HEK293T (cell line): Measurements from ENCODE around the gene SYF2.
"Not testable (repeated sequence)": the region's sequence is repeated elsewhere in the genome, so short reads cannot be mapped to it uniquely, and the experiment has no call there.

Experiments
- CTCF ChIA-PET: fragments of 350-600 bp; formaldehyde crosslinking; extraction: SDS; loops from one replicate; lab custom pipeline; 2021; ENCODE audit warnings: antibody characterized with exemption, inconsistent platforms; lab: Yijun Ruan, JAX
- POLR2A ChIA-PET: fragments of 350-600 bp; formaldehyde crosslinking; extraction: SDS; loops from one replicate; lab custom pipeline; 2020; ENCODE audit warnings: antibody characterized with exemption, inconsistent platforms; lab: Yijun Ruan, JAX
- DNase-seq: peaks from one replicate; pipeline ENCODE4 v3.0.0; 2012; ENCODE audit warnings: mixed read lengths; ENCODE audit errors: extremely low spot score
- ARNT ChIP-seq: fragments of 450-650 bp; IDR thresholded peaks from 2 replicates; pipeline ENCODE4 v1.6.1; 2017; ENCODE audit warnings: mild to moderate bottlenecking
- ELF4 ChIP-seq: fragments of 450-650 bp; IDR thresholded peaks from 2 replicates; pipeline ENCODE4 v1.6.1; 2017; ENCODE audit warnings: antibody characterized with exemption
- FOXK2 ChIP-seq: fragments of 450-650 bp; IDR thresholded peaks from 2 replicates; pipeline ENCODE4 v1.6.1; 2016; ENCODE audit warnings: mild to moderate bottlenecking
- ZNF384 ChIP-seq: fragments of 450-650 bp; IDR thresholded peaks from 2 replicates; pipeline ENCODE4 v1.6.1; 2016
- TF ChIP-seq, protein P1 (sequence below): fragments of 450-650 bp; IDR thresholded peaks from 2 replicates; pipeline ENCODE4 v1.6.1; 2016

SYF2 gene

DNA sequence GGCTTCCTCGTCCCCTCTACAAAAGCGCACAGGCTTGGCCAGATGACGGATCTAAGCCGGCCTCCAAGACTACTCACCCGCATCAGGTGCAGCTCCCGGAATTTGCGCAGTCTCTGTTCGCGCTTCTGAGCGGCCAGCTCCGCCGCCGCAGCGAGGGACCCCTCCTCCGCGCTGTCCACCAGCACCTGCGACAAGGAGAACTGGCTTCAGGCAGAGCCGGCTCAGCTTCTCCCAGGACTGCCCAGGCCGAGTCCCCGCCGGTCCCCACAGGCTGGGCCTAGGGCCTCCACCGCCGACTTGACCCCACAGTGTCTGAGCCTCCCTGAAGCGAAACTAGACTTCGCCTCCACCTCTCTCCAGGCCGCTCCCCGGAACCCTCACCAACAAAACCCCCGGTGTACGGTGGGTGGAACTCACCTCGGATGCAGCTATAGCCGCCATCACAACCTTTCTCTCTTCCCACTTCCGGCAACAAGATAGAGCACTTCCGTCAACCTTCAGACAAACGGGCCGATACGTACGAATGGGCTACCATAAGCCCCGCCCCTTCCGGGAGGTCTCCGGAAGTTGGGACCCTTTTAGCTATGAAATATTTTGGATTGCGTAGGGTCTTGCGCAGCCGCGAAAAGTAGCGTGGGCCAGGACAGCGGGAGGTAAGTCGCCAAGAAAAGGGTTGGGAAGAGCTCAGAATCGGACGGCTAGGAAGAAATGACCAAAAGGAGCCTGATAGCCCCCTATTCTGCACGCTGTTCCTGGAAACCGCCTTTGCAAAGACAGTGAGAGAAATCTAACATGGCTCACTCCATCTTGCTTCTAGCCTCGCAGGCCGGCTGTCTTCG lies at the start of gene SYF2:
Gene SYF2 (minus strand): TSS at position 476 of the 839 bp plus-strand sequence. CDS start 35 bp downstream, at position 441.
- peak; percentile 95 for DNase-seq
- ChIA-PET CTCF (interaction anchor here (0.7 kb wide), 1 partner anchor 605 kb away, joined by 3 read pairs; no protein-coding TSS in a partner anchor), POLR2A (interaction anchor here (0.6 to 2.8 kb wide), 34 partner anchors 8 to 578 kb away, joined by 3 to 45 read pairs (median 4); partner anchors contain the start of genes CLIC4 and RSRP1)
- TF ChIP-seq FOXK2 (peak; percentile 99), ARNT (no peak), ZNF384 (no peak), ELF4 (peak; percentile 98)
- TF ChIP-seq, protein P1, sequence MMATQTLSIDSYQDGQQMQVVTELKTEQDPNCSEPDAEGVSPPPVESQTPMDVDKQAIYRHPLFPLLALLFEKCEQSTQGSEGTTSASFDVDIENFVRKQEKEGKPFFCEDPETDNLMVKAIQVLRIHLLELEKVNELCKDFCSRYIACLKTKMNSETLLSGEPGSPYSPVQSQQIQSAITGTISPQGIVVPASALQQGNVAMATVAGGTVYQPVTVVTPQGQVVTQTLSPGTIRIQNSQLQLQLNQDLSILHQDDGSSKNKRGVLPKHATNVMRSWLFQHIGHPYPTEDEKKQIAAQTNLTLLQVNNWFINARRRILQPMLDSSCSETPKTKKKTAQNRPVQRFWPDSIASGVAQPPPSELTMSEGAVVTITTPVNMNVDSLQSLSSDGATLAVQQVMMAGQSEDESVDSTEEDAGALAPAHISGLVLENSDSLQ, result peak; percentile 60

DNA sequence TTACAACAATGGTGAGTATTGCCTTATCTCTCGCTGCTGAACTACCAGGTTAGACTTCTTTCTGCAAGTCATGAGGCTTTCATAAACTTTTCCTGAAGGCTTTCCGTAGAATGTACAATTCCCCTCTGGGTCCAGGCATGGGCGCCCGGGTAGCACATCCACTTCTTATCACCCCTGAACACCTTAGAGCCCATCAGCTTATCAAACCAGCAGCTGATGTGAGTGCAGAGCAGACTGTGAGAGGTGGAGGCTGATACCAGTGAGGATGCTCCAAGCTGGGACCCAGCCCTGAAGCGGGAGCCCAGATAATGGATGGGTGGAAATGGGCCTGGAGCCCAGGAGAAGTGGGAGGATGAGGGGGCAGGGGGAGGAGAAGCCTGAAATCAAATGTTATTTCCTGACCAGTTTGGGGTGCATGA lies 47.4 kb upstream of the SYF2 start:
- CTCF ChIA-PET, DNase-seq, POLR2A ChIA-PET: not testable (repeated sequence)

DNA sequence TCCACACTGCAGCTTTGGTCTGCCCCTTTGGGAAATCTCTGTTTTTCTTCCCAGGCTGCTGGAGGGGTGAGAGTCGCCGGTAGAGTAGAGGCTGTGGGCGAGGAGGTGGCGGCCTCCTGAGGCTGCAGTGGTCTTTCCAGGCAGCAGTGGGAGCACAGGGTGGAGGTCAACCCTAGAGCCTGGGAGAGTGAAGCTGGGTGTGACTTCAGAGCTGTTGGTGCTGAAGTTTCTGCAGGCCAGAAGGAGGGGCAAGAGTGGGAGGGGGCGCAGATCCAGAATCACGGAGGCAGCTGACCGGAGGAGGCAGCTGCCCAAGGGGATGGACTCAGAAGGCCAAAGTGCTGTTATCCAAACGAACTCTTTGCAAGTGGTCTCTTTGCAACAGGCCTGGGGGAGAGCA lies 46.5 kb upstream of the SYF2 start:
- DNase-seq, POLR2A ChIA-PET, CTCF ChIA-PET: not testable (repeated sequence)

DNA sequence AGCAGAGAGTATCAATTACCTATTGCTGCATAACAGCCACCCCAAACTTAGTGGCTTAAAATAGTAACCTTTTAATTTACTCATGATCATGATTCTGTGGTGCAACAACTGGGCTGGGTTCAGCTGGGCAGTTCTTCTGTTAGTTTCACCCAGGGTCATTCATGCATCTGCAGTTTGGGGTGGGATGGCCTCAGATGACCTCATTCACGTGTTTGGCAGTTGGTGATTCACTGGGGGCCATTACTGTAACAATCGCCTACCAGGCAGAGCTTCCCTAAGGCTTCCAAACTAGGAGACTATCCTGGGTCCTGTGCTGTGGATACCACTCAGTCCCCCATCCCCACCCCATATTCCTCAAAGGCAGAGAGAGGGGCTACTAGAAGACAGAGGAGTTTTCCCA lies 46.1 kb upstream of the SYF2 start:
- POLR2A ChIA-PET, DNase-seq, CTCF ChIA-PET: not testable (repeated sequence)

DNA sequence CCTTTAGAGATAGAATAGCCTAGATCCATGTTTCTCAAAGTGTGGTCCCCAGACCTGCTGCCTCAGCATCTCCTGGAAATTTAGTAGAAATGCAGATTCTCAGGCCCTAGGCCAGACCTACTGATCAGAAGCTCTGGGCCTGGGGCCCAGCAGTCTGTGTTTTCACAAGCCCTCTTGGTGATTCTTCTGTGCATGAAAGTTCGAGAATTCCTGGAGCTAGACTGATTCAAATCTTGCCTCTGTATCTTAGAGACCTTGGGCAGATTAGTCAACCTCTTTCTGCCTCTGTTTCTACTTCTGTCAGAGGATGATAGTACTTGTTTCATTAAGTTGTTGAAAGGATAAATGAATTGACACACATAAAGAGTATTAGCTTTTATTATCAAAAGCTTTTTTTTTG lies 45.0 kb upstream of the SYF2 start:
- CTCF ChIA-PET, DNase-seq, POLR2A ChIA-PET: not testable (repeated sequence)

GRCh38 chr1:25275648-25276047 lies 43.3 kb upstream of the SYF2 start:
- CTCF ChIA-PET, DNase-seq, POLR2A ChIA-PET: not testable (repeated sequence)

DNA sequence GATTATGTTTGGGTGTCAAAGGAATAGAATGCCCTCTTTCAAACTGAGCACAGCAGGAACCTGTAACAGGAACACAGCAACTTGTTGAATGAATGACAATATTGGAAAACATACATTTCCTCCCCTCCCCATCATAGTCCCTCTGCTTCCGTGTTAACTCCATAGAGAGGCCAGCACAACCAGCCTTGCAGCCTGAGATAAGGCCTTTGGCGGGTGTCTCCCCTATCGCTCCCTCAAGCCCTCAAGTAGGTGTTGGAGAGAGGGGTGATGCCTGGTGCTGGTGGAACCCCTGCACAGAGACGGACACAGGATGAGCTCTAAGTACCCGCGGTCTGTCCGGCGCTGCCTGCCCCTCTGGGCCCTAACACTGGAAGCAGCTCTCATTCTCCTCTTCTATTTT lies 39.9 kb upstream of the SYF2 start, which contains the start of gene RHD:
Gene RHD (plus strand): TSS at position 272 of the 400 bp plus-strand sequence. CDS start 39 bp downstream, at position 311.
- CTCF ChIA-PET, DNase-seq, POLR2A ChIA-PET: not testable (repeated sequence)

DNA sequence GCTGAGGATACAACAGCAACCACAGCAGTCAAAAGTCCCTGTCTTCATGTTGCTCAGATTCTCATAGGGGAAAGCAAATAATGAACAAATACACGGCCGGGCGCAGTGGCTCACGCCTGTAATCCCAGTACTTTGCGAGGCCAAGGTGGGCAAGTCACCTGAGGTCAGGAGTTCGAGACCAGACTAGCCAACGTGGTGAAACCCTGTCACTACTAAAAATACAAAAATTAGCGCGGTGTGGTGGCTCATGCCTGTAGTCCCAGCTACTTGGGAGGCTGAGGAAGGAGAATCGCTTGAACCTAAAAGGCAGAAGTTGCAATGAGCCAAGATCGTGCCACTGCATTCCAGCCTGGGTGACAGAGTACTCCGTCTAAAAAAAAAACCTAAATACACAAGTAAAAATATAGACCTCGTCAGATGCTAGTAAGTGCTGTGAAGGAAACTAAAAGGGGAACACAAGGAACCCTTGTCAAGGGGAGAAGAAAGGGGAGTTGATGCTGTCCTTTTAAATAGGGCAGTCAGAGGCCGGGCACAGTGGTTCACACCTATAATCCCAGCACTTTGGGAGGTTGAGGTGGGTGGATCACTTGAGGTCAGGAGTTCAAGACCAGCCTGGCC lies 36.0 kb upstream of the SYF2 start:
- CTCF ChIA-PET, DNase-seq, POLR2A ChIA-PET: not testable (repeated sequence)

- DNase-seq, CTCF ChIA-PET, POLR2A ChIA-PET: not testable (repeated sequence)
Measured at GRCh38 chr1:25267288-25268142, 35.2 kb upstream of the SYF2 start.

DNA sequence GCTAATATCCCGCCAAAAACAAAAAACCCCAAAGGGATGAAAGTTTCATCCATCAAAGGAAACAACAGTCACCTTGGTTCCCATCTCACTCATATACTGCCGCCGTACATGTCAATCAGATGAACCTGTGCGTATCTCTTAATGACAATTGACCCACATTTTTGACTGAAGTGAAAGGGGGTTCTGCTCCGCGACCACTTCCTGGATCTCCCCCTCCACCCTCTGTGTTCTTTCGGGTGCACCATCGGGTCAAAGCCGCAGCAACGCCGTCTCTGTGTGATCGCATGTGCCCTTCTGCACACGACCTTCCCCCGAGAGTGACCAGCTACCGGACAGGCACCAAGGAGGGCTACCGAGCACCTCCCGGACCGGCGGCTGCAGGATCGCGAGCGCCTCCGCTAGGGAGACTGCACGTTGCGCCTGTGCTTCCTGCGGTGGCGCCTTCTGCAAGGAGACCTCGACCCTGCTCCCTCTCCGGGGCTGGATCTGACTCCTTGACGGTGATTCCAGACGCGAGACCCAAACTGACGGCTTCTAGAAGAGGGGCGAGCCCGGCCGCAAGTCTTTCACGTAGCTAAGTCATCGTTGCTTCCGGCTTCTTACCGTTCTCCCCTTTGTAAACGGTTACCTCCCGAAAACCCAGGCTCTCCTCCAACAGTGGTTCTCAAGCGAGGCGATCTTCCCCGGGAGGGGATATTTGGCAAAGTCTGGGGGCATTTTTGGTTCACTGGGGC lies 34.4 kb upstream of the SYF2 start:
- CTCF ChIA-PET, POLR2A ChIA-PET, DNase-seq: not testable (repeated sequence)

DNA sequence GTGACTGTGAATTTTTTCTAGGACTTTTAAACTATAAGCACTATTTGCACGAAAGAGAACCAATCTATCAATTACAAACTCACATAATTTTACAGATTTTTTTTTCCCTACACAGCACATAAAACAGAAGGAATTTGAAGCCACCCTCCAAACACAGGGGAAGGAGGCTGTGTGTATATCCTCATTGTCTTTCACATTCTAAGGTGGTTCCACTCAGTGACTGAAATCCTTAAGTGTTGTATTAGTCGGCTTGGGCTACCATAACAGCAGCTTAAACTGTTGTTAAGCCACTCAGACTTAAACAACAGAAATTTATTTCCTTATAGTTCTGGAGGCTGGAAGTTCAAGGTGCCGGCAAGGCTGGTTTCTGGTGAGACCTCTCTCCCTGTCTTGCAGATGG lies 28.0 kb upstream of the SYF2 start:
- DNase-seq, CTCF ChIA-PET, POLR2A ChIA-PET: not testable (repeated sequence)

DNA sequence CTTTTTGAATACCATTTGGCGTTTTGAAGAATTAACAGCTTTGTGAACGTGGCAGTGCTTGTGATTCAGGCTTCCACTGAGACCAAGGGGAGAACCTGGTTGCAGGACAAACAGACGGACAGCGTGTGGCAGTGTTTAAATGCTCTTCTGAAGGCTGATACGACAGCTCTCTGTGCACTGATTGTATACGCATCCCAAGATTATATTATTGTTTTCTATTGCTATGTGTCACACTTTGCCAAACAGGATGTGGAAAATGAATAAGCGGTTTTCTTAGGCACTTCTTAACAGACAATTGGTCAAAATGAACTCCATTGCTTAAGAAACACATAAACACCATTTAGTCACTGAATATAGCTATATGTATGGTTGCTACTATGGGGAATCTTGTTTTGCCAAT lies 27.5 kb upstream of the SYF2 start:
- DNase-seq, CTCF ChIA-PET: not testable (repeated sequence)
- POLR2A ChIA-PET, result interaction anchor here (1.7 kb wide), 1 partner anchor 13 kb away, joined by 8 read pairs; the partner anchor contains the start of gene RSRP1
